Stimulated activated CD8-positive, alpha-beta memory T cell treated with anti-CD3 and anti-CD28 coated beads, Interleukin-2, amount 100 ng/mL, for 1 hour (primary cell): Measurements from ENCODE around the gene PREX1.
"Not testable (repeated sequence)": the region's sequence is repeated elsewhere in the genome, so short reads cannot be mapped to it uniquely, and the experiment has no call there.

Experiments used
- DNase-seq, 2 donors: peaks; one replicate each; pipeline ENCODE4 v3.0.0-alpha.2; 2020; ENCODE audit warnings: low read depth in 2 of 2

The PREX1 gene

GRCh38 chr20:48847498-48848205 lies 19.9 kb upstream of the PREX1 start:
- no peak for DNase-seq

- DNase-seq = no peak
Observed at GRCh38 chr20:48846516-48847492, 19.0 kb upstream of the PREX1 start.

GRCh38 chr20:48845721-48846306 lies 18.0 kb upstream of the PREX1 start:
- no peak for DNase-seq

- DNase-seq = no peak
Observed at GRCh38 chr20:48844996-48845395, 17.2 kb upstream of the PREX1 start.

GRCh38 chr20:48843896-48844295 lies 16.1 kb upstream of the PREX1 start:
- not testable (repeated sequence) for DNase-seq

- DNase-seq = no peak
Observed at GRCh38 chr20:48843057-48843806, 15.4 kb upstream of the PREX1 start.

GRCh38 chr20:48841875-48842529 lies 14.2 kb upstream of the PREX1 start:
- no peak for DNase-seq

- no peak for DNase-seq
Observed at GRCh38 chr20:48841196-48841874, 13.5 kb upstream of the PREX1 start.

GRCh38 chr20:48839154-48839917 lies 11.5 kb upstream of the PREX1 start:
- no peak for DNase-seq

- DNase-seq = no peak
Observed at GRCh38 chr20:48837014-48837413, 9.2 kb upstream of the PREX1 start.

GRCh38 chr20:48835390-48835789 lies 7.6 kb upstream of the PREX1 start:
- no peak for DNase-seq

GRCh38 chr20:48834278-48834677 lies 6.5 kb upstream of the PREX1 start:
- no peak for DNase-seq

- no peak for DNase-seq
Observed at GRCh38 chr20:48832405-48832730, 4.6 kb upstream of the PREX1 start.

- DNase-seq = no peak
Observed at GRCh38 chr20:48831718-48832404, 4.1 kb upstream of the PREX1 start.

- no peak for DNase-seq
Observed at GRCh38 chr20:48830826-48831318, 3.1 kb upstream of the PREX1 start.

- no peak for DNase-seq
Observed at GRCh38 chr20:48829940-48830339, 2.1 kb upstream of the PREX1 start.

GRCh38 chr20:48828734-48829460 lies 1.1 kb upstream of the PREX1 start:
- DNase-seq = no peak
